DOHH2 (cell line): ENCODE measurements around the gene KREMEN1.

Source experiments
- EZH2phosphoT487 ChIP-seq: fragments of 200-600 bp; sonication (generic); IDR thresholded peaks from 2 replicates; pipeline ENCODE4 v1.6.1; 2017; ENCODE audit warnings: borderline replicate concordance, mild to moderate bottlenecking, antibody characterized with exemption, low read length, moderate library complexity, mixed read lengths
- TF ChIP-seq, protein P1 (sequence below): fragments of 200-600 bp; sonication (generic); IDR thresholded peaks from one replicate; pipeline ENCODE4 v1.5.1; 2014; ENCODE audit warnings: antibody characterized with exemption, mild to moderate bottlenecking, low read depth, low read length; ENCODE audit not compliant: poor library complexity, severe bottlenecking

GRCh38 chr22:29184849-29185490, 112.1 kb downstream of the KREMEN1 start:
- TF ChIP-seq, protein P1, sequence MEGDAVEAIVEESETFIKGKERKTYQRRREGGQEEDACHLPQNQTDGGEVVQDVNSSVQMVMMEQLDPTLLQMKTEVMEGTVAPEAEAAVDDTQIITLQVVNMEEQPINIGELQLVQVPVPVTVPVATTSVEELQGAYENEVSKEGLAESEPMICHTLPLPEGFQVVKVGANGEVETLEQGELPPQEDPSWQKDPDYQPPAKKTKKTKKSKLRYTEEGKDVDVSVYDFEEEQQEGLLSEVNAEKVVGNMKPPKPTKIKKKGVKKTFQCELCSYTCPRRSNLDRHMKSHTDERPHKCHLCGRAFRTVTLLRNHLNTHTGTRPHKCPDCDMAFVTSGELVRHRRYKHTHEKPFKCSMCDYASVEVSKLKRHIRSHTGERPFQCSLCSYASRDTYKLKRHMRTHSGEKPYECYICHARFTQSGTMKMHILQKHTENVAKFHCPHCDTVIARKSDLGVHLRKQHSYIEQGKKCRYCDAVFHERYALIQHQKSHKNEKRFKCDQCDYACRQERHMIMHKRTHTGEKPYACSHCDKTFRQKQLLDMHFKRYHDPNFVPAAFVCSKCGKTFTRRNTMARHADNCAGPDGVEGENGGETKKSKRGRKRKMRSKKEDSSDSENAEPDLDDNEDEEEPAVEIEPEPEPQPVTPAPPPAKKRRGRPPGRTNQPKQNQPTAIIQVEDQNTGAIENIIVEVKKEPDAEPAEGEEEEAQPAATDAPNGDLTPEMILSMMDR: no peak
- no peak for TF ChIP-seq EZH2phosphoT487
